Esophagus squamous epithelium (tissue), 5 donors: ENCODE measurements around the gene ZC3H10. TPM values are rescaled to one million over a fixed set of nuclear protein-coding genes. Genes with fewer than 3 reads are reported as not detected.

Experiments
- DNase-seq: peaks from one replicate; lab custom pipeline; 2025; lab: John Stamatoyannopoulos, UW
- H3K27ac ChIP-seq, 4 donors: fragments of 200-600 bp; sonication (generic); one replicate each; pipeline ENCODE4 v1.5.1; 2016 to 2019; ENCODE audit warnings: mild to moderate bottlenecking in 1 of 4
- H3K27me3 ChIP-seq, 4 donors: fragments of 200-600 bp; sonication (generic); 1 replicate in 3 of 4; 2 replicates in 1 of 4; pipeline versions ENCODE4 v1.5.1 to v1.6.0; 2017 to 2021; ENCODE audit warnings: antibody characterized with exemption in 1 of 4
- H3K36me3 ChIP-seq, 3 donors: fragments of 200-600 bp; sonication (generic); one replicate each; pipeline ENCODE4 v1.5.1; 2016 to 2019
- H3K4me1 ChIP-seq, 3 donors: fragments of 200-600 bp; sonication (generic); one replicate each; pipeline ENCODE4 v1.5.1; 2017 to 2019
- H3K4me3 ChIP-seq, 4 donors: fragments of 200-600 bp; sonication (generic); 1 replicate in 3 of 4; 2 replicates in 1 of 4; pipeline ENCODE4 v1.5.1; 2016 to 2019; ENCODE audit warnings: mild to moderate bottlenecking in 2 of 4, moderate library complexity in 1 of 4
- H3K9me3 ChIP-seq, 3 donors: fragments of 200-600 bp; sonication (generic); one replicate each; pipeline ENCODE4 v1.5.1; 2016 to 2019
- POLR2A ChIP-seq, 4 donors: fragments of 450-650 bp; IDR thresholded peaks; one replicate each; pipeline ENCODE4 v1.6.1; 2017; ENCODE audit warnings: antibody characterized with exemption in 4 of 4, mild to moderate bottlenecking in 4 of 4, moderate library complexity in 3 of 4
- WGBS, 2 donors: methylation state at CpG; one replicate each; pipeline ENCODE4 v1.1.5; 2018; 5-methylcytosine and 5-hydroxymethylcytosine counted together
- intact Hi-C: fragments of 100-400 bp; cut with DNase I; formaldehyde crosslinking; loops from one replicate; pipeline ENCODE4 v1.15.0; 2022
- total RNA-seq, 4 donors: library from RNA; depleted of rRNA; stranded (reverse); fragments of >200 nt; gene quantifications; one replicate each; pipeline ENCODE4 v1.1.0, GENCODE V29; 2016
- TF ChIP-seq, protein P1 (sequence below), 6 experiments: fragments of 450-650 bp in 4 of 6; fragments of 200-600 bp in 2 of 6; sonication (generic) in 2 of 6; IDR thresholded peaks; one replicate each; pipeline ENCODE4 v1.5.1; 2016 to 2019; ENCODE audit warnings: antibody characterized with exemption in 6 of 6, mild to moderate bottlenecking in 4 of 6, moderate library complexity in 4 of 6
- donor health status: DM: yes; HTN: yes; CAD: no.

Gene ZC3H10
- total RNA-seq, 4 donors from 2014 or later = 1.5 to 3.8 (median 2.3) TPM

DNA sequence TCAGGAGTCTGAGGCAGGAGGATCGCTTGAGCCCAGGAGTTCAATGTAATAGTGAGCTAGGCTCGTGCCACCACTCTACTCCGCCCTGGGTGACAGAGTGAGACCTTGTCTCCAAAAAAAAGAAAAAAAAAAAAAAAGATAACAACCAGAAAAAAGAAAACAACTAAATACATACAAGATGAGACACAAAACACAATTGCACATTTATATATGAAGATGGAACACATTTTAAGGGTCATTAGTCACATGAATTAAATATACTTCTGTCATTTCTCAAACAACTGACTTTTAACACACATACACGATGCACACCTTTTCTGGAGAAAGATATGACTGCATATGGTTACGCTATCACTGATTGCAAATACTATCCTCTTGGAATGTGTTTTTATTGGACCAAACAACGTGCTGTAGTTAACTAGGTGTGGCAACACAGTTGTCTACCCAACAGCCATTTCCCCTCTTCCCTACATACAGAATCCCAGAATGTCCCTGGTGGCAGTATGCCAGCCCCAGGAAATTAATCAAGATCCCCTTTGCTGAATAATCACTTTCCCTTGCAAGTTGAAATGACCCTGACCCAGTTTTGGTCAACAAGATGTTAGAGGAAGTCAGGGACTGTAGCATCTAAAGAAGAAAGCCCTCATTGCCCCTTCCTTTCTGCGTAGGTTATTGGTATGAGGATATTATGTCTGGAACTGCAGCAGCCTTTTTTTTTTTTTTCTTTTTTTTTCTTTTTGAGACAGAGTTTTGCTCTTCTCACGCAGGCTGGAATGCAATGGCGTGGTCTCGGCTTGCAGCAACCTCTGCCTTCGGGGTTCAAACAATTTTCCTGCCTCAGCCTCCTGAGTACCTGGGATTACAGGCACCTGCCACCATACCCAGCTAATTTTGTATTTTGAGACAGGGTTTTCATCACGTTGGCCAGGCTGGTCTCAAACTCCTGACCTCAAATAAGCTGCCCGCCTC is 28.7 kb downstream of the ZC3H10 start:
- H3K9me3 ChIP-seq = no peaks in the 10 kb centered on the region
- peak overlapping the region in 2 of 4 donors; percentile 36 to 57 for H3K27ac ChIP-seq
- DNase-seq = no peak
- 57% methylated on average over 13 of the region's 13 CpGs for WGBS, 2 donors
- TF ChIP-seq POLR2A (IDR thresholded peaks at IDR 0.05) = no peak
- TF ChIP-seq, protein P1, sequence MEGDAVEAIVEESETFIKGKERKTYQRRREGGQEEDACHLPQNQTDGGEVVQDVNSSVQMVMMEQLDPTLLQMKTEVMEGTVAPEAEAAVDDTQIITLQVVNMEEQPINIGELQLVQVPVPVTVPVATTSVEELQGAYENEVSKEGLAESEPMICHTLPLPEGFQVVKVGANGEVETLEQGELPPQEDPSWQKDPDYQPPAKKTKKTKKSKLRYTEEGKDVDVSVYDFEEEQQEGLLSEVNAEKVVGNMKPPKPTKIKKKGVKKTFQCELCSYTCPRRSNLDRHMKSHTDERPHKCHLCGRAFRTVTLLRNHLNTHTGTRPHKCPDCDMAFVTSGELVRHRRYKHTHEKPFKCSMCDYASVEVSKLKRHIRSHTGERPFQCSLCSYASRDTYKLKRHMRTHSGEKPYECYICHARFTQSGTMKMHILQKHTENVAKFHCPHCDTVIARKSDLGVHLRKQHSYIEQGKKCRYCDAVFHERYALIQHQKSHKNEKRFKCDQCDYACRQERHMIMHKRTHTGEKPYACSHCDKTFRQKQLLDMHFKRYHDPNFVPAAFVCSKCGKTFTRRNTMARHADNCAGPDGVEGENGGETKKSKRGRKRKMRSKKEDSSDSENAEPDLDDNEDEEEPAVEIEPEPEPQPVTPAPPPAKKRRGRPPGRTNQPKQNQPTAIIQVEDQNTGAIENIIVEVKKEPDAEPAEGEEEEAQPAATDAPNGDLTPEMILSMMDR (IDR thresholded peaks at IDR 0.05) = no peak
- peaks cover 4 to 35% (median 13%) of the 10 kb centered on the region in 3 donors for H3K36me3 ChIP-seq
- H3K4me1 ChIP-seq = peaks cover 3 to 60% (median 18%) of the 10 kb centered on the region in 3 donors
- no peaks in the 10 kb centered on the region for H3K27me3 ChIP-seq
- H3K4me3 ChIP-seq = no peak overlapping the region
- intact Hi-C loops = no loop called here

DNA sequence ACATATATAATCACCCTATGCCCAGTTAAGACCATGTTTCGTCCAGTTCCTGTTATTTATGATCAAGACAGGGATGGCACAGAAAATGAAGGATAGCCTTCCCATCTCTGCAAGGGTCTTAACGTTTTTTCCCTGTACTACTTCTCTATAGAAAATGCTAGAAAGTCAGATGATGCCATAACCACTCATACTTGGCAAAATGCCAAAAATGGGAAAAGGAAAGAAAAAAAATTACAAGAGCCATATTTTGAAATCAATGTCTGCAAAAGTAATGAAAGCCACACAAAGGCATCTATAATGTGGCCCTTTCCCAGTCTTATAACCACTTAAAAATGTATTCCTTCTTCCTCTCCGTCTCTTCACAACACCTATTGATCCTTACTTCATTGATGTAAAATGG is 32.5 kb downstream of the ZC3H10 start:
- no peak overlapping the region for H3K4me3 ChIP-seq
- WGBS, 2 donors = 54 to 61% methylated on average over 3 of the region's 3 CpGs
- TF ChIP-seq, protein P1 (IDR thresholded peaks at IDR 0.05) = no peak
- TF ChIP-seq POLR2A (IDR thresholded peaks at IDR 0.05) = no peak
- no peaks in the 10 kb centered on the region for H3K27me3 ChIP-seq
- no peak for DNase-seq
- intact Hi-C loops = no loop called here
- peaks cover 0 to 6% (median 0%) of the 10 kb centered on the region in 3 donors for H3K36me3 ChIP-seq
- H3K27ac ChIP-seq = no peak overlapping the region
- H3K9me3 ChIP-seq = no peaks in the 10 kb centered on the region
- H3K4me1 ChIP-seq = peaks cover 12 to 46% (median 29%) of the 10 kb centered on the region in 3 donors

DNA sequence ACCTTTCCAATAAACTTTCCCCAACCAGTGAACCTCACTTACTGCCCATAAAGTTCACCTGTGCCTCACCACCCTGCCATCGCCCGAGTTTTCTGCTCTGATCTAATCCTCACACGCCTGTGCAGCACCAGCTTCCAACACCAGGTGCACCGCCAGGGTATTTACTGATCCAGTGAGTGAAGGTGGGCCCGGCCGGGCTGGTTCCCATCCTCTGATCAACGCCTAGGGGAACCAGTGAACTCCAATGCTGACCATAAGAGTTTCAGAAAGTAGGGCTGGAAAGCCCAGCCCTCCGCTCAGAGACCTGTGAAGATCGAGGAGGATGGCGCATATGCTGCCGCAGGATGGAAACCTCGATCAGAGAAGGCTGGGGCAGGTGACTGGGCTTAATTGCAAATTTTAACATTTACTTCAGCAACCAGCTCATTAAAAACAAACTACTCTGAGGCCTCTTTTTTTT is 33.6 kb downstream of the ZC3H10 start:
- H3K27ac ChIP-seq = peak overlapping the region; percentile 91 to 96 (median 96)
- DNase-seq = no peak
- WGBS, 2 donors = 3 to 18% methylated on average over 5 to 12 of the region's 12 CpGs
- intact Hi-C loops = no loop called here
- H3K36me3 ChIP-seq = peaks cover 0 to 6% (median 0%) of the 10 kb centered on the region in 3 donors
- H3K4me1 ChIP-seq = peaks cover 12 to 42% (median 26%) of the 10 kb centered on the region in 3 donors
- H3K27me3 ChIP-seq = no peaks in the 10 kb centered on the region
- H3K4me3 ChIP-seq = peak overlapping the region; percentile 43 to 83 (median 68)
- H3K9me3 ChIP-seq = no peaks in the 10 kb centered on the region
- TF ChIP-seq, protein P1 (IDR thresholded peaks at IDR 0.05) = peak; percentile 57 to 90 (median 74)
- no peak for TF ChIP-seq POLR2A (IDR thresholded peaks at IDR 0.05)

DNA sequence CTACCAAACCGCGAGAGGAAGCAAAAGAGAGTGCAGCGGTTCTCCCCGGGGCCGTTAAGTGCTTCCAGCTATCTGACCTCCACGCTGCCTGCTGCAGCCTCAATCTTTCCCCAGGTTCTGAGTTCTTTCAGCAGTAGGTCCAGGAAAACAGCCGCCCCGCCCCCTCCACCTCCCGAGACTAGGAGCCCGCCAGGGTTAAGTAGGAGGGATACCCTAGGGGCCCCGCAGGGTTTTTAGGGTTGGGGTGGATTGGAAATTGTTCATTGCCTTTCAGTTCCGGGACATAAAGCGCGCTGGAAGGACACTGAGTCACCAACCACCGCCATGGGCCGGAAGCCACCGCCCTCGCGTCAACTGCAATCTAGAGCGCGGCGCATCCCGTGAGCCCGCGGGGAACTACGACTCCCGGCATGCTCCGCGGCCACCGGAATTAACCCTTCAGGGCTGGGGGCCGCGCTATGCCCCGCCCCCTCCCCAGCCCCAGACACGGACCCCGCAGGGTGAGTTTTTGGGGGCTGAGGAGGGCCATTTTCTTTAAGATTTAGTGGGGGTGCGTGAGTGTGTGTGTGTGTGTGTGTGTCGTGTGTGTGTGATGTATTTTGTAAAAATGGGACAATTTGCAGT is 34.2 kb downstream of the ZC3H10 start, which contains the start of gene MYL6B:
Gene MYL6B, plus strand, starts transcription at position 456 of the 624 bp plus-strand sequence. CDS start 1,332 bp downstream, outside the sequence.
- Histone ChIP-seq H3K4me1 (peaks cover 16 to 42% (median 21%) of the 10 kb centered on the region in 3 donors), H3K36me3 (peaks cover 0 to 6% (median 0%) of the 10 kb centered on the region in 3 donors), H3K27me3 (no peaks in the 10 kb centered on the region), H3K27ac (peak within 1 kb of the TSS; percentile 91 to 96 (median 96)), H3K4me3 (peak within 1 kb of the TSS; percentile 43 to 83 (median 68)), H3K9me3 (no peaks in the 10 kb centered on the region)
- WGBS, 2 donors = 0 to 1% methylated on average over 7 to 25 of the region's 37 CpGs
- intact Hi-C loops = no loop called here
- TF ChIP-seq, protein P1 (IDR thresholded peaks at IDR 0.05) = peak in 2 of 6 experiments; percentile 1 to 32
- TF ChIP-seq POLR2A (IDR thresholded peaks at IDR 0.05) = peak in 2 of 4 donors; percentile 65 to 67
- DNase-seq = peak; percentile 58
